HEK293 (cell line): ENCODE measurements around the gene ABCC2.
"Not testable (repeated sequence)": the region's sequence is repeated elsewhere in the genome, so short reads cannot be mapped to it uniquely, and the experiment has no call there.

Source experiments
- CTCF ChIA-PET: fragments of 350-600 bp; formaldehyde crosslinking; extraction: SDS; loops from one replicate; lab custom pipeline; 2021; ENCODE audit warnings: antibody characterized with exemption; lab: Yijun Ruan, JAX
- POLR2A ChIA-PET: fragments of 300-600 bp; formaldehyde crosslinking; extraction: SDS; loops from one replicate; lab custom pipeline; 2020; ENCODE audit warnings: antibody characterized with exemption, inconsistent platforms; lab: Yijun Ruan, JAX
- H3K27ac ChIP-seq: fragments of 200-500 bp; sonication (Bioruptor generic); 2 replicates; pipeline ENCODE4 v1.5.1; 2014; ENCODE audit warnings: low read depth, low read length, control low read depth, inconsistent platforms; ENCODE audit errors: extremely low read depth
- H3K36me3 ChIP-seq, 2 experiments: fragments of 200-500 bp in 1 of 2; sonication (Bioruptor generic) in 1 of 2; 1 replicate in 1 of 2; 2 replicates in 1 of 2; pipeline ENCODE4 v1.5.1; 2014 to 2017; ENCODE audit warnings: inconsistent platforms in 2 of 2, low read length in 2 of 2; ENCODE audit not compliant: control insufficient read depth in 2 of 2, insufficient read depth in 1 of 2
- H3K4me1 ChIP-seq: fragments of 200-500 bp; sonication (Bioruptor generic); 2 replicates; pipeline ENCODE4 v1.5.1; 2014; ENCODE audit warnings: mild to moderate bottlenecking, low read length, inconsistent platforms; ENCODE audit not compliant: control insufficient read depth, insufficient read depth
- H3K4me3 ChIP-seq: 2 replicates; pipeline ENCODE4 v1.5.1; 2011; ENCODE audit warnings: low read depth, mild to moderate bottlenecking, control low read depth, low read length, moderate library complexity
- H3K9me3 ChIP-seq: fragments of 200-500 bp; sonication (Bioruptor generic); 2 replicates; pipeline ENCODE4 v1.5.1; 2014; ENCODE audit warnings: low read depth, low read length, inconsistent platforms; ENCODE audit not compliant: control insufficient read depth, insufficient read depth
- BCL6B ChIP-seq: fragments of 450-650 bp; formaldehyde crosslinking; IDR thresholded peaks from 2 replicates; pipeline ENCODE4 v1.5.1; 2017; ENCODE audit warnings: missing biosample characterization, missing genetic modification characterization
- FEZF1 ChIP-seq: fragments of 450-650 bp; formaldehyde crosslinking; IDR thresholded peaks from 2 replicates; pipeline ENCODE4 v1.5.1; 2016; ENCODE audit warnings: missing biosample characterization, missing genetic modification characterization
- OSR2 ChIP-seq: fragments of 450-650 bp; formaldehyde crosslinking; IDR thresholded peaks from 2 replicates; pipeline ENCODE4 v1.5.1; 2016; ENCODE audit warnings: missing biosample characterization, missing genetic modification characterization
- SP7 ChIP-seq: fragments of 450-650 bp; formaldehyde crosslinking; IDR thresholded peaks from 2 replicates; pipeline ENCODE4 v1.5.1; 2016; ENCODE audit warnings: missing biosample characterization, missing genetic modification characterization
- ZIC2 ChIP-seq: fragments of 450-650 bp; formaldehyde crosslinking; IDR thresholded peaks from 2 replicates; pipeline ENCODE4 v1.5.1; 2016; ENCODE audit warnings: missing biosample characterization, missing genetic modification characterization
- ZNF132 ChIP-seq: fragments of 450-650 bp; formaldehyde crosslinking; IDR thresholded peaks from 2 replicates; pipeline ENCODE4 v1.5.1; 2017; ENCODE audit warnings: missing biosample characterization, missing genetic modification characterization, borderline replicate concordance
- ZNF248 ChIP-seq: fragments of 450-650 bp; formaldehyde crosslinking; IDR thresholded peaks from 2 replicates; pipeline ENCODE4 v1.5.1; 2017; ENCODE audit warnings: missing biosample characterization, missing genetic modification characterization
- ZNF37A ChIP-seq: fragments of 450-650 bp; IDR thresholded peaks from 2 replicates; pipeline ENCODE4 v1.5.1; 2018; ENCODE audit warnings: missing biosample characterization, missing genetic modification characterization
- ZNF404 ChIP-seq: fragments of 450-650 bp; formaldehyde crosslinking; IDR thresholded peaks from 2 replicates; pipeline ENCODE4 v1.5.1; 2017; ENCODE audit warnings: missing biosample characterization, missing genetic modification characterization
- ZNF610 ChIP-seq: fragments of 450-650 bp; formaldehyde crosslinking; IDR thresholded peaks from 2 replicates; pipeline ENCODE4 v1.5.1; 2016; ENCODE audit warnings: missing biosample characterization, missing genetic modification characterization, borderline replicate concordance
- ZNF623 ChIP-seq: fragments of 450-650 bp; formaldehyde crosslinking; IDR thresholded peaks from 2 replicates; pipeline ENCODE4 v1.5.1; 2016; ENCODE audit warnings: missing biosample characterization, missing genetic modification characterization
- ZNF664 ChIP-seq: fragments of 450-650 bp; formaldehyde crosslinking; IDR thresholded peaks from 2 replicates; pipeline ENCODE4 v1.5.1; 2016; ENCODE audit warnings: missing biosample characterization, missing genetic modification characterization
- TF ChIP-seq, protein P1 (sequence below): fragments of 450-650 bp; formaldehyde crosslinking; IDR thresholded peaks from 2 replicates; pipeline ENCODE4 v1.5.1; 2017; ENCODE audit warnings: missing biosample characterization, missing genetic modification characterization
- TF ChIP-seq, protein P2 (sequence below): fragments of 450-650 bp; formaldehyde crosslinking; IDR thresholded peaks from 2 replicates; pipeline ENCODE4 v1.5.1; 2017; ENCODE audit warnings: missing biosample characterization, missing genetic modification characterization

Gene ABCC2

GRCh38 chr10:99894613-99895012, 112.2 kb downstream of the ABCC2 start:
- CTCF ChIA-PET, result no interaction called here
- Histone ChIP-seq H3K4me3 (no peak overlapping the region), H3K9me3 (no peaks in the 10 kb centered on the region), H3K36me3 (peaks cover 43 to 64% of the 10 kb centered on the region in 2 experiments), H3K4me1 (no peaks in the 10 kb centered on the region), H3K27ac (no peak overlapping the region)
- TF ChIP-seq ZNF132 (tag by site-specific recombination), result no peak
- peak; percentile 92 for TF ChIP-seq ZNF664 (tag by site-specific recombination)
- no peak for TF ChIP-seq ZNF37A (tag by site-specific recombination)
- no peak for TF ChIP-seq ZNF248 (tag by site-specific recombination)
- no peak for TF ChIP-seq ZNF623 (tag by site-specific recombination)
- TF ChIP-seq ZNF404 (tag by site-specific recombination), result no peak
- POLR2A ChIA-PET, result no interaction called here

DNA sequence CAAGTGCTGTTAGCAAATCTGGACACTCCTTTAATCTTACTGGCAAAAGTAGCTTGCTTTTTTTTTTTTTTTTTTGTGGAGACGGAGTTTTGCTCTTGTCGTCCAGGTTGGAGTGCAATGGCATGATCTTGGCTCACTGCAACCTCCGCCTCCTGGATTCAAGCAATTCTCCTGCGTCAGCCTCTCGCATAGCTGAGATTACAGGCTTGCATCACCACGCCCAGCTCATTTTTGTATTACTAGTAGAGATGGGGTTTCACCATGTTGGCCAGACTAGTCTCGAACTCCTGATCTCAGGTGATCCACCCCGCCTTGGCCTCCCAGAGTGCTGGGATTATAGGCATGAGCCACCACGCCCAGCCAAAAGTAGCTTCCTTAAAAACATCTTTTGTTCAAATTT, 112.6 kb downstream of the ABCC2 start:
- H3K27ac ChIP-seq, H3K4me3 ChIP-seq, H3K4me1 ChIP-seq, POLR2A ChIA-PET, H3K9me3 ChIP-seq, CTCF ChIA-PET: not testable (repeated sequence)
- H3K36me3 ChIP-seq, result peaks cover 43 to 64% of the 10 kb centered on the region in 2 experiments

- no peaks in the 10 kb centered on the region for H3K9me3 ChIP-seq
- H3K4me3 ChIP-seq, result no peak overlapping the region
- H3K36me3 ChIP-seq, result peaks cover 43 to 60% of the 10 kb centered on the region in 2 experiments
- no peaks in the 10 kb centered on the region for H3K4me1 ChIP-seq
- CTCF ChIA-PET, result interaction anchor here (0.7 kb wide), 1 partner anchor 82 kb away, joined by 3 read pairs; no protein-coding TSS in a partner anchor
- POLR2A ChIA-PET, result interaction anchor here (0.6 kb wide), 1 partner anchor 12 kb away, joined by 3 read pairs; no protein-coding TSS in a partner anchor
- TF ChIP-seq FEZF1 (tag by site-specific recombination), result 0 out of 2 replicates have a peak, but pooled peaks have one; percentile 25
- no peak for TF ChIP-seq ZNF610 (tag by site-specific recombination)
- peak; percentile 33; the same call in 1 of the 2 replicates for TF ChIP-seq ZIC2 (tag by site-specific recombination)
- TF ChIP-seq, protein P1, sequence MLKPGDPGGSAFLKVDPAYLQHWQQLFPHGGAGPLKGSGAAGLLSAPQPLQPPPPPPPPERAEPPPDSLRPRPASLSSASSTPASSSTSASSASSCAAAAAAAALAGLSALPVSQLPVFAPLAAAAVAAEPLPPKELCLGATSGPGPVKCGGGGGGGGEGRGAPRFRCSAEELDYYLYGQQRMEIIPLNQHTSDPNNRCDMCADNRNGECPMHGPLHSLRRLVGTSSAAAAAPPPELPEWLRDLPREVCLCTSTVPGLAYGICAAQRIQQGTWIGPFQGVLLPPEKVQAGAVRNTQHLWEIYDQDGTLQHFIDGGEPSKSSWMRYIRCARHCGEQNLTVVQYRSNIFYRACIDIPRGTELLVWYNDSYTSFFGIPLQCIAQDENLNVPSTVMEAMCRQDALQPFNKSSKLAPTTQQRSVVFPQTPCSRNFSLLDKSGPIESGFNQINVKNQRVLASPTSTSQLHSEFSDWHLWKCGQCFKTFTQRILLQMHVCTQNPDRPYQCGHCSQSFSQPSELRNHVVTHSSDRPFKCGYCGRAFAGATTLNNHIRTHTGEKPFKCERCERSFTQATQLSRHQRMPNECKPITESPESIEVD (tag by site-specific recombination), result 0 out of 2 replicates have a peak, but pooled peaks have one; percentile 16
- peak; percentile 95 for TF ChIP-seq SP7 (tag by site-specific recombination)
- TF ChIP-seq, protein P2, sequence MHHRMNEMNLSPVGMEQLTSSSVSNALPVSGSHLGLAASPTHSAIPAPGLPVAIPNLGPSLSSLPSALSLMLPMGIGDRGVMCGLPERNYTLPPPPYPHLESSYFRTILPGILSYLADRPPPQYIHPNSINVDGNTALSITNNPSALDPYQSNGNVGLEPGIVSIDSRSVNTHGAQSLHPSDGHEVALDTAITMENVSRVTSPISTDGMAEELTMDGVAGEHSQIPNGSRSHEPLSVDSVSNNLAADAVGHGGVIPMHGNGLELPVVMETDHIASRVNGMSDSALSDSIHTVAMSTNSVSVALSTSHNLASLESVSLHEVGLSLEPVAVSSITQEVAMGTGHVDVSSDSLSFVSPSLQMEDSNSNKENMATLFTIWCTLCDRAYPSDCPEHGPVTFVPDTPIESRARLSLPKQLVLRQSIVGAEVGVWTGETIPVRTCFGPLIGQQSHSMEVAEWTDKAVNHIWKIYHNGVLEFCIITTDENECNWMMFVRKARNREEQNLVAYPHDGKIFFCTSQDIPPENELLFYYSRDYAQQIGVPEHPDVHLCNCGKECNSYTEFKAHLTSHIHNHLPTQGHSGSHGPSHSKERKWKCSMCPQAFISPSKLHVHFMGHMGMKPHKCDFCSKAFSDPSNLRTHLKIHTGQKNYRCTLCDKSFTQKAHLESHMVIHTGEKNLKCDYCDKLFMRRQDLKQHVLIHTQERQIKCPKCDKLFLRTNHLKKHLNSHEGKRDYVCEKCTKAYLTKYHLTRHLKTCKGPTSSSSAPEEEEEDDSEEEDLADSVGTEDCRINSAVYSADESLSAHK (tag by site-specific recombination), result peak; percentile 35; the same call in 1 of the 2 replicates
- TF ChIP-seq OSR2, result 0 out of 2 replicates have a peak, but pooled peaks have one; percentile 9
- no peak for TF ChIP-seq BCL6B (tag by site-specific recombination)
- no peak overlapping the region for H3K27ac ChIP-seq
These were observed 113.4 kb downstream of the ABCC2 start for GRCh38 chr10:99895867-99896266.
